Endothelial cell of umbilical vein (primary cell): ENCODE results near the gene AMDHD2.

Experiments
- CTCF ChIP-seq, 2 donors: IDR thresholded peaks; 1 replicate in 1 of 2; 2 replicates in 1 of 2; pipeline ENCODE4 v1.5.1; 2011; ENCODE audit warnings: low read length in 2 of 2, mild to moderate bottlenecking in 2 of 2, moderate library complexity in 2 of 2, control low read depth in 1 of 2, inconsistent platforms in 1 of 2, low read depth in 1 of 2; ENCODE audit not compliant: insufficient read depth in 1 of 2; ENCODE audit errors: extremely low read depth in 1 of 2
- EZH2 ChIP-seq: IDR thresholded peaks from 2 replicates; pipeline ENCODE4 v1.6.1; 2012; ENCODE audit warnings: borderline replicate concordance, low read depth, mild to moderate bottlenecking, moderate library complexity, low read length, inconsistent platforms; ENCODE audit not compliant: severe bottlenecking
- MAX ChIP-seq: IDR thresholded peaks from 2 replicates; pipeline ENCODE4 v1.6.1; 2011; ENCODE audit not compliant: insufficient read depth, insufficient read length
- MYC ChIP-seq: IDR thresholded peaks from one replicate; pipeline ENCODE4 v1.6.1; 2011; ENCODE audit warnings: mild to moderate bottlenecking, low read depth, low read length
- POLR2A ChIP-seq: IDR thresholded peaks from 2 replicates; pipeline ENCODE4 v1.6.1; 2012; ENCODE audit warnings: low read depth, mild to moderate bottlenecking, control low read depth, low read length

- TF ChIP-seq CTCF (IDR thresholded peaks at IDR 0.05; ENCODE audit: extremely low read depth in 1 of 2, insufficient read depth in 1 of 2, low read depth in 1 of 2, low read length in 2 of 2) (no peak), EZH2 (no peak), MYC (no peak), POLR2A (no peak), MAX (no peak)
Measured at GRCh38 chr16:2493605-2494004, 26.6 kb upstream of the AMDHD2 start.
